Lower leg skin (tissue), 3 donors: ENCODE measurements around the gene STARD7.

Experiments
- CTCF ChIP-seq, 3 donors: fragments of 450-650 bp; IDR thresholded peaks; one replicate each; pipeline ENCODE4 v1.5.1; 2016; ENCODE audit warnings: antibody characterized with exemption in 3 of 3, mild to moderate bottlenecking in 3 of 3, moderate library complexity in 2 of 3
- POLR2A ChIP-seq, 2 donors: fragments of 450-650 bp; IDR thresholded peaks; one replicate each; pipeline ENCODE4 v1.6.1; 2016 to 2017; ENCODE audit warnings: antibody characterized with exemption in 2 of 2, mild to moderate bottlenecking in 1 of 2, moderate library complexity in 1 of 2

- TF ChIP-seq CTCF (IDR thresholded peaks at IDR 0.05), result no peak
- TF ChIP-seq POLR2A (IDR thresholded peaks at IDR 0.05), result no peak
These were observed 10.9 kb downstream of the STARD7 start for GRCh38 chr2:96197546-96198255.
